NCI-H1092 (cell line): ENCODE results near the gene IRAK4.
"Not testable (repeated sequence)": the region's sequence is repeated elsewhere in the genome, so short reads cannot be mapped to it uniquely, and the experiment has no call there.

ENCODE experiments used
- DNase-seq: peaks from one replicate; lab custom pipeline; 2025; lab: John Stamatoyannopoulos, UW

The IRAK4 gene

GRCh38 chr12:43758728-43759563, at the start of gene IRAK4, which contains the start of gene PUS7L:
Gene IRAK4 (plus strand): TSS chr12:43758951. CDS start chr12:43768112, 9,161 bp downstream.
Gene PUS7L (minus strand): TSS chr12:43758790. CDS start chr12:43755245, 3,545 bp downstream.
- DNase-seq, result peak; percentile 99

GRCh38 chr12:43711348-43711747, 47.4 kb upstream of the IRAK4 start:
- DNase-seq, result no peak

GRCh38 chr12:43722621-43723020, 36.1 kb upstream of the IRAK4 start:
- DNase-seq, result no peak

- DNase-seq, result no peak
Observed at GRCh38 chr12:43723134-43723533, 35.6 kb upstream of the IRAK4 start.

- DNase-seq, result no peak
Observed at GRCh38 chr12:43728117-43728516, 30.6 kb upstream of the IRAK4 start.

GRCh38 chr12:43728698-43729097, 30.1 kb upstream of the IRAK4 start:
- DNase-seq, result no peak

- DNase-seq, result no peak
Observed at GRCh38 chr12:43730283-43730682, 28.5 kb upstream of the IRAK4 start.

GRCh38 chr12:43733687-43734086, 25.1 kb upstream of the IRAK4 start:
- DNase-seq, result no peak

- DNase-seq, result no peak
Observed at GRCh38 chr12:43736927-43737440, 21.8 kb upstream of the IRAK4 start.

GRCh38 chr12:43737646-43738045, 21.1 kb upstream of the IRAK4 start:
- DNase-seq, result no peak

GRCh38 chr12:43740511-43741100, 18.1 kb upstream of the IRAK4 start:
- no peak for DNase-seq

- no peak for DNase-seq
Observed at GRCh38 chr12:43742106-43742505, 16.6 kb upstream of the IRAK4 start.

GRCh38 chr12:43744826-43745225, 13.9 kb upstream of the IRAK4 start:
- no peak for DNase-seq

- DNase-seq, result no peak
Observed at GRCh38 chr12:43749016-43749415, 9.7 kb upstream of the IRAK4 start.

- no peak for DNase-seq
Observed at GRCh38 chr12:43750814-43751213, 7.9 kb upstream of the IRAK4 start.

GRCh38 chr12:43751360-43751759, 7.4 kb upstream of the IRAK4 start:
- not testable (repeated sequence) for DNase-seq

GRCh38 chr12:43754015-43754414, 4.7 kb upstream of the IRAK4 start:
- DNase-seq, result no peak

- DNase-seq, result no peak
Observed at GRCh38 chr12:43758247-43758727, 464 bp upstream of the IRAK4 start.

GRCh38 chr12:43760396-43760795, 1.6 kb downstream of the IRAK4 start:
- no peak for DNase-seq

GRCh38 chr12:43761500-43761899, 2.7 kb downstream of the IRAK4 start:
- DNase-seq, result no peak

GRCh38 chr12:43762596-43762995, 3.8 kb downstream of the IRAK4 start:
- DNase-seq, result no peak

- DNase-seq, result no peak
Observed at GRCh38 chr12:43763769-43764168, 5.0 kb downstream of the IRAK4 start.

- DNase-seq, result no peak
Observed at GRCh38 chr12:43764528-43764927, 5.8 kb downstream of the IRAK4 start.
